ENCODE data around the gene KIAA1549. TPM values are rescaled to one million over a fixed set of nuclear protein-coding genes. Genes with fewer than 3 reads are reported as not detected.

KIAA1549 gene
- 4.2 to 8.6 TPM (median 6.5 TPM) in 5 replicates for total RNA-seq (2022; extraction: Qiagen RNA extraction; ENCODE audit: low read depth)

GRCh38 chr7:138981332-138982203 is at the start of gene KIAA1549:
KIAA1549 (minus strand) TSS chr7:138981389; CDS start chr7:138981269, 120 bp downstream.

DNA sequence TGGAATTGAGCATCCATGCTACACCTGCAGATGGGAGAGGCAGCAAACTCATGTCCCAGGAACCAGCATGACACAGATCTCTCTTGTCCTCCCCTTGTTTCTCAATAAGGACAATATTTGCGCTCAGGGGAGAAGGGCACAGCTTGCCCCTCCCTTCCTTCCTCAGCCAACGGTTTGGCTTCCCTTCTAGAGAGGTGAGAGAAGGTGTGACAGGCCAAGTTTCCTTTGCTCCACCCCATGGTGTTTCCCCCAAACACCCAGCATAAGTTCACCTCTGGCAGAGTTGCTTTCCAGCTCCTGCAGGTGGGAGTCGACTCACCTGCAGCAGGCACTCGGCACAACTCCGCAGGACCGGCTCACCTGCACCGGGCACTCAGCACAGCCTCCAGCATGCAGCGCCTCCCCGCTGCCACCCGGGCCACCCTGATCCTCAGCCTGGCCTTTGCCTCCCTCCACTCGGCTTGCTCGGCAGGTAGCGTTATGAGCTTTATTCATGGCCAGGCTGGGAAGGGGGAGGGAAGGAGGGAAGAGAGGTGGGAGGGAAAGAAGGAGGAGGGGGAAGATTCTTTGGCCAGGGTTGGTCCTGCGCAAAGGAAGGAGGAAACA is 183.4 kb downstream of the KIAA1549 start, which contains the start of the genes ATP6V0A4 and TMEM213:
Gene ATP6V0A4 (minus strand): TSS at position 482 of the 606 bp plus-strand sequence. CDS start 26,949 bp downstream, outside the sequence.
Gene TMEM213 (plus strand): TSS at position 280 of the 606 bp plus-strand sequence. CDS start 111 bp downstream, at position 391.

Other genes starting within 250 kb of the KIAA1549 start
- not detected in 5 replicates for gene TMEM213, start 183.4 kb downstream of the KIAA1549 start, total RNA-seq (2022; extraction: Qiagen RNA extraction; ENCODE audit: low read depth)
- gene ATP6V0A4, start 183.2 kb downstream of the KIAA1549 start, total RNA-seq (2022; extraction: Qiagen RNA extraction; ENCODE audit: low read depth) = 0.09 to 0.34 TPM (median 0.28 TPM) in 5 replicates
- gene ZC3HAV1L, start 54.7 kb upstream of the KIAA1549 start, total RNA-seq (2022; extraction: Qiagen RNA extraction; ENCODE audit: low read depth) = 4.2 to 9.8 TPM (median 6.5 TPM) in 5 replicates
- 28.3 to 35.6 TPM (median 34.3 TPM) in 5 replicates for gene ZC3HAV1, start 128.3 kb upstream of the KIAA1549 start, total RNA-seq (2022; extraction: Qiagen RNA extraction; ENCODE audit: low read depth)
- gene UBN2, start 249.8 kb upstream of the KIAA1549 start, total RNA-seq (2022; extraction: Qiagen RNA extraction; ENCODE audit: low read depth) = 1.6 to 3.6 TPM (median 2.7 TPM) in 5 replicates

Data from A549 treated with ZK216348 at 1 μM for 4 hours (cell line).